Ishikawa (cell line): ENCODE measurements around the gene NTRK3.

Experiments
- CEBPB ChIP-seq: IDR thresholded peaks from 2 replicates; pipeline ENCODE4 v1.6.1; 2012
- CREB1 ChIP-seq: IDR thresholded peaks from 2 replicates; pipeline ENCODE4 v1.6.1; 2012; ENCODE audit warnings: low read depth
- EGR1 ChIP-seq: IDR thresholded peaks from 2 replicates; pipeline ENCODE4 v1.6.1; 2012
- EP300 ChIP-seq: IDR thresholded peaks from 2 replicates; pipeline ENCODE4 v1.6.1; 2012; ENCODE audit warnings: borderline replicate concordance
- FOXM1 ChIP-seq: IDR thresholded peaks from 2 replicates; pipeline ENCODE4 v1.6.1; 2012; ENCODE audit warnings: low read depth, borderline replicate concordance
- MAX ChIP-seq: IDR thresholded peaks from 2 replicates; pipeline ENCODE4 v1.6.1; 2012
- NFIC ChIP-seq: IDR thresholded peaks from 2 replicates; pipeline ENCODE4 v1.6.1; 2012
- RAD21 ChIP-seq: IDR thresholded peaks from 2 replicates; pipeline ENCODE4 v1.6.1; 2012; ENCODE audit warnings: low read depth
- REST ChIP-seq: IDR thresholded peaks from 2 replicates; pipeline ENCODE4 v1.6.1; 2012; ENCODE audit warnings: low read depth, mild to moderate bottlenecking
- TAF1 ChIP-seq: IDR thresholded peaks from 2 replicates; pipeline ENCODE4 v1.6.1; 2012; ENCODE audit warnings: low read depth, mild to moderate bottlenecking
- TCF12 ChIP-seq: IDR thresholded peaks from 2 replicates; pipeline ENCODE4 v1.6.1; 2012; ENCODE audit warnings: low read depth
- TEAD4 ChIP-seq: IDR thresholded peaks from 2 replicates; pipeline ENCODE4 v1.6.1; 2012
- YY1 ChIP-seq: IDR thresholded peaks from 2 replicates; pipeline ENCODE4 v1.6.1; 2012; ENCODE audit warnings: low read depth
- ZBTB7A ChIP-seq: IDR thresholded peaks from 2 replicates; pipeline ENCODE4 v1.6.1; 2012; ENCODE audit warnings: low read depth
- TF ChIP-seq, protein P1 (sequence below): IDR thresholded peaks from 2 replicates; pipeline ENCODE4 v1.6.1; 2012

Gene NTRK3

DNA sequence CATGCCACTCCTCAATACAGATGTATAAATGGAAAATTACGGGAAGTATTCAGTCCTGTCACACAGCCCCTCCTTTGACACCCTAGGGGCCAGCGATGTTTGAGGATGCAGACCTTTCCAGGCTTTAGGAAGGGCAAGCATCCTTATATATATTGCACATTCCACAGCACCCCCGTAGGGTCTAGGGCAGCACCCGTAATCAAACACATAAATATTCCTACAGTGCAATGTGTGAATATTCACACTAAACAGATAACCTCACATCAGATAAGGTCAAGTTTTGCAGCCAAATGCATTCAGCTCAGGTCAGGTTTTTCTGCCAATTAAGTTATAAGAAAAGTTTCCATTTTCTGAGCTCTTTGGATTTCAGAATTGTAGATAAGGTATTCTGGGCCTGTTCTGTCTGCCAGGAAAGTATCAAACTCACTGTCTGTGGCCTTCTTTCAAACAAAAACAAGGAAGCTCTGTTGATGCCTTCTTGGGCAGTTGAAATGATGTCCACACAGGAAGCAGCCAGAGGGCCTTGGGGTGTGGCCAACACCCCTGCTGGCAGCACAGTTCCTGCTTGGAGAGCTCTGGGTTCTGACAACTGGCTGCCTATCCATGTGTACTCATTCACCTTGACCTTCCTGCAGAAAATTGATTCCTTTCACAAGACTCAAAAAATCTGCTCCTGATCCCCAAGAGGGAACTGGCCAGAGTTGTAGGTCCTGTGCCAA is 427.0 kb downstream of the NTRK3 start:
- TF ChIP-seq REST (no peak), CREB1 (no peak), EP300 (no peak), MAX (no peak), EGR1 (no peak), RAD21 (no peak), TAF1 (no peak), FOXM1 (no peak), TCF12 (no peak), YY1 (no peak), CEBPB (no peak), ZBTB7A (no peak), TEAD4 (no peak), NFIC (no peak)
- TF ChIP-seq, protein P1, sequence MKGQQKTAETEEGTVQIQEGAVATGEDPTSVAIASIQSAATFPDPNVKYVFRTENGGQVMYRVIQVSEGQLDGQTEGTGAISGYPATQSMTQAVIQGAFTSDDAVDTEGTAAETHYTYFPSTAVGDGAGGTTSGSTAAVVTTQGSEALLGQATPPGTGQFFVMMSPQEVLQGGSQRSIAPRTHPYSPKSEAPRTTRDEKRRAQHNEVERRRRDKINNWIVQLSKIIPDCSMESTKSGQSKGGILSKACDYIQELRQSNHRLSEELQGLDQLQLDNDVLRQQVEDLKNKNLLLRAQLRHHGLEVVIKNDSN = no peak

DNA sequence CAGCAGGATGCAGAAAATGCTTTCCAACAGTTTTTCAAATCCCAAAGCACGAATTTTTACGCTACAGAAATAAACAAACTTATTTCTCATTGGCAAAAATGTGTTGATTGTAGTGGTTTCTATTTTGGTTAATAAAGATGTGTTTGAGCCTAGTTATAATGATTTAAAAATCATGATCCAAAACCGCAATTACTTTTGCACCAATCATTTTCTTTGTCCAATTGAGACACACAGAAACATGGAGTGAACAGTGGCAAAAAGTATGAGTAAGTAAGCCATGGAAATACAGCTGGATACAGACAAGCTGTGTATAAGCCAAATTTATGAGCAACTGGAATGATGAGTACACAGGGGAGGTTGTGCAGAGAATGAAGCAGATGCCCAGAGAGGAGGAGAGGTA is 427.9 kb downstream of the NTRK3 start:
- TF ChIP-seq TAF1 (no peak), YY1 (no peak), TEAD4 (no peak), FOXM1 (no peak)
- TF ChIP-seq, protein P1 = no peak

GRCh38 chr15:87827131-87827530 is 429.4 kb downstream of the NTRK3 start:
- no peak for TF ChIP-seq MAX
- no peak for TF ChIP-seq TEAD4
- no peak for TF ChIP-seq YY1

GRCh38 chr15:87826119-87826747 is 430.3 kb downstream of the NTRK3 start:
- TF ChIP-seq ZBTB7A (no peak), CEBPB (no peak), NFIC (no peak), RAD21 (no peak), EP300 (no peak), YY1 (no peak), REST (no peak), TCF12 (no peak), TAF1 (no peak), EGR1 (no peak), TEAD4 (no peak), MAX (no peak), FOXM1 (no peak)
- TF ChIP-seq, protein P1 = no peak

- TF ChIP-seq ZBTB7A = no peak
Observed at GRCh38 chr15:87818756-87819155, 437.8 kb downstream of the NTRK3 start.

- TF ChIP-seq CREB1 (no peak), FOXM1 (no peak), ZBTB7A (no peak), REST (no peak), EP300 (no peak), EGR1 (no peak), CEBPB (no peak), TEAD4 (no peak), YY1 (no peak), NFIC (no peak)
- TF ChIP-seq, protein P1 = no peak
Observed at GRCh38 chr15:87817553-87817952, 439.0 kb downstream of the NTRK3 start.
